Measurements from ENCODE around the gene SEMA6A. TPM values are rescaled to one million over a fixed set of nuclear protein-coding genes. Genes with fewer than 3 reads are reported as not detected.
A peak's percentile ranks its signal among the peaks of the same experiment; 100 is the strongest.

The SEMA6A gene
- total and polyA plus RNA-seq, 4 donors, result 3.7 to 11.4 (median 5.6) TPM

DNA sequence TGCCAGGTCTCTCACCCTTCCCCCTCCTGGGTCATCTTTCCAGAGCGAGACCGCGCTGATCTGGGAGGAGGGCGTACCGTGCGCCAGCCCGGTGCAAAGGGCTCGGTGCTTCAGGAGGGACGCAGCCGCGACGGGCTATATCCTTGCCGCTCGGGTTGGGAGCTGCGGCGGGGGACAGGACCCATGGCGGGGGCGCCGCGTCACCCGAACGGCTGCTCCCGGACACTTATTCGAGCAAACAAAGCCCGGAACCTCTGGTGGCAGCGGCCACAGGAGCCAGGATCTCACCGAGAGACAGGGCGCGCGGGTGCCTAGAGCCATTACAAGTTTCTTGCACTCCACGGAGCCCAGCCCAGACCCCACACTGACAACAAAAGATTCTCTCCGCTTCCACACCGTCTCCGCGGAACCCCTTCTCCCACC, 1.3 kb downstream of the SEMA6A start:
- peak; percentile 44 for DNase-seq (ENCODE audit: low spot score)
- no peaks in the 10 kb centered on the region for H3K9me3 ChIP-seq (ENCODE audit: control insufficient read depth in 4 of 4, low read length in 3 of 4)
- peak overlapping the region; percentile 49 to 76 (median 60) for H3K4me3 ChIP-seq (ENCODE audit: low read depth in 1 of 3, low read length in 3 of 3)
- no peak overlapping the region for H3K9ac ChIP-seq (ENCODE audit: low read depth in 1 of 2, low read length in 2 of 2)
- 2% methylated on average over 35 of the region's 35 CpGs for WGBS
- peaks cover 0 to 7% (median 4%) of the 10 kb centered on the region in 4 donors for H3K27me3 ChIP-seq (ENCODE audit: control insufficient read depth in 4 of 4, insufficient read depth in 4 of 4, low read length in 3 of 4)
- peaks cover 12 to 44% (median 37%) of the 10 kb centered on the region in 4 donors for H3K4me1 ChIP-seq (ENCODE audit: control insufficient read depth in 4 of 4, insufficient read depth in 4 of 4, low read length in 3 of 4)
- peak overlapping the region; percentile 55 to 57 for H3K27ac ChIP-seq (ENCODE audit: low read depth in 1 of 2, low read length in 2 of 2)
- TF ChIP-seq RAD21 (IDR thresholded peaks at IDR 0.05) (no peak), YY1 (IDR thresholded peaks at IDR 0.05) (no peak), TAF1 (conservative IDR thresholded peaks at IDR 0.05) (no peak), FOXA2 (IDR thresholded peaks at IDR 0.05) (no peak), JUND (IDR thresholded peaks at IDR 0.05) (no peak), SP1 (IDR thresholded peaks at IDR 0.05) (no peak), FOXA1 (IDR thresholded peaks at IDR 0.05) (no peak), ATF3 (IDR thresholded peaks at IDR 0.05) (no peak), ZBTB33 (IDR thresholded peaks at IDR 0.05) (no peak), GABPA (IDR thresholded peaks at IDR 0.05 in 1 of 2, conservative IDR thresholded peaks at IDR 0.05 in 1 of 2) (no peak), EGR1 (IDR thresholded peaks at IDR 0.05; ENCODE audit: low read depth in 2 of 2) (no peak), RXRA (IDR thresholded peaks at IDR 0.05) (no peak), HNF4G (IDR thresholded peaks at IDR 0.05) (no peak), NR2F2 (IDR thresholded peaks at IDR 0.05) (no peak)
- TF ChIP-seq, protein P1, sequence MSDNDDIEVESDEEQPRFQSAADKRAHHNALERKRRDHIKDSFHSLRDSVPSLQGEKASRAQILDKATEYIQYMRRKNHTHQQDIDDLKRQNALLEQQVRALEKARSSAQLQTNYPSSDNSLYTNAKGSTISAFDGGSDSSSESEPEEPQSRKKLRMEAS (IDR thresholded peaks at IDR 0.05), result no peak
- TF ChIP-seq, protein P2, sequence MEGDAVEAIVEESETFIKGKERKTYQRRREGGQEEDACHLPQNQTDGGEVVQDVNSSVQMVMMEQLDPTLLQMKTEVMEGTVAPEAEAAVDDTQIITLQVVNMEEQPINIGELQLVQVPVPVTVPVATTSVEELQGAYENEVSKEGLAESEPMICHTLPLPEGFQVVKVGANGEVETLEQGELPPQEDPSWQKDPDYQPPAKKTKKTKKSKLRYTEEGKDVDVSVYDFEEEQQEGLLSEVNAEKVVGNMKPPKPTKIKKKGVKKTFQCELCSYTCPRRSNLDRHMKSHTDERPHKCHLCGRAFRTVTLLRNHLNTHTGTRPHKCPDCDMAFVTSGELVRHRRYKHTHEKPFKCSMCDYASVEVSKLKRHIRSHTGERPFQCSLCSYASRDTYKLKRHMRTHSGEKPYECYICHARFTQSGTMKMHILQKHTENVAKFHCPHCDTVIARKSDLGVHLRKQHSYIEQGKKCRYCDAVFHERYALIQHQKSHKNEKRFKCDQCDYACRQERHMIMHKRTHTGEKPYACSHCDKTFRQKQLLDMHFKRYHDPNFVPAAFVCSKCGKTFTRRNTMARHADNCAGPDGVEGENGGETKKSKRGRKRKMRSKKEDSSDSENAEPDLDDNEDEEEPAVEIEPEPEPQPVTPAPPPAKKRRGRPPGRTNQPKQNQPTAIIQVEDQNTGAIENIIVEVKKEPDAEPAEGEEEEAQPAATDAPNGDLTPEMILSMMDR (IDR thresholded peaks at IDR 0.05; ENCODE audit: low read depth, low read length, missing input control), result no peak
- TF ChIP-seq, protein P3, sequence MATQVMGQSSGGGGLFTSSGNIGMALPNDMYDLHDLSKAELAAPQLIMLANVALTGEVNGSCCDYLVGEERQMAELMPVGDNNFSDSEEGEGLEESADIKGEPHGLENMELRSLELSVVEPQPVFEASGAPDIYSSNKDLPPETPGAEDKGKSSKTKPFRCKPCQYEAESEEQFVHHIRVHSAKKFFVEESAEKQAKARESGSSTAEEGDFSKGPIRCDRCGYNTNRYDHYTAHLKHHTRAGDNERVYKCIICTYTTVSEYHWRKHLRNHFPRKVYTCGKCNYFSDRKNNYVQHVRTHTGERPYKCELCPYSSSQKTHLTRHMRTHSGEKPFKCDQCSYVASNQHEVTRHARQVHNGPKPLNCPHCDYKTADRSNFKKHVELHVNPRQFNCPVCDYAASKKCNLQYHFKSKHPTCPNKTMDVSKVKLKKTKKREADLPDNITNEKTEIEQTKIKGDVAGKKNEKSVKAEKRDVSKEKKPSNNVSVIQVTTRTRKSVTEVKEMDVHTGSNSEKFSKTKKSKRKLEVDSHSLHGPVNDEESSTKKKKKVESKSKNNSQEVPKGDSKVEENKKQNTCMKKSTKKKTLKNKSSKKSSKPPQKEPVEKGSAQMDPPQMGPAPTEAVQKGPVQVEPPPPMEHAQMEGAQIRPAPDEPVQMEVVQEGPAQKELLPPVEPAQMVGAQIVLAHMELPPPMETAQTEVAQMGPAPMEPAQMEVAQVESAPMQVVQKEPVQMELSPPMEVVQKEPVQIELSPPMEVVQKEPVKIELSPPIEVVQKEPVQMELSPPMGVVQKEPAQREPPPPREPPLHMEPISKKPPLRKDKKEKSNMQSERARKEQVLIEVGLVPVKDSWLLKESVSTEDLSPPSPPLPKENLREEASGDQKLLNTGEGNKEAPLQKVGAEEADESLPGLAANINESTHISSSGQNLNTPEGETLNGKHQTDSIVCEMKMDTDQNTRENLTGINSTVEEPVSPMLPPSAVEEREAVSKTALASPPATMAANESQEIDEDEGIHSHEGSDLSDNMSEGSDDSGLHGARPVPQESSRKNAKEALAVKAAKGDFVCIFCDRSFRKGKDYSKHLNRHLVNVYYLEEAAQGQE (IDR thresholded peaks at IDR 0.05), result no peak
- H3K36me3 ChIP-seq (ENCODE audit: control insufficient read depth in 4 of 4, insufficient read depth in 3 of 4, low read depth in 1 of 4, low read length in 3 of 4), result no peaks in the 10 kb centered on the region

Measured in liver (tissue), 9 donors.